HTERT RPE-1 (cell line): ENCODE results near the gene ZNF609.

Source experiments
- in situ Hi-C: fragments of 300-500 bp; cut with MboI; formaldehyde crosslinking; loops from 4 replicates; pipeline ENCODE4 v1.14.3; 2020; ENCODE audit warnings: low sequenced_read_pairs

Gene ZNF609

GRCh38 chr15:64460206-64460723, at the start of gene ZNF609:
ZNF609 (plus strand) TSS chr15:64460578; CDS start chr15:64499420, 38,842 bp downstream.
- in situ Hi-C loops = no loop called here

- in situ Hi-C loops = no loop called here
Observed at GRCh38 chr15:64412216-64412615, 48.2 kb upstream of the ZNF609 start.

GRCh38 chr15:64422697-64423096, 37.7 kb upstream of the ZNF609 start:
- in situ Hi-C loops = no loop called here

GRCh38 chr15:64423970-64424369, 36.4 kb upstream of the ZNF609 start:
- in situ Hi-C loops = no loop called here

GRCh38 chr15:64425221-64425620, 35.2 kb upstream of the ZNF609 start:
- in situ Hi-C loops = no loop called here

- in situ Hi-C loops = no loop called here
Observed at GRCh38 chr15:64426845-64427465, 33.4 kb upstream of the ZNF609 start.

- in situ Hi-C loops = no loop called here
Observed at GRCh38 chr15:64429448-64429847, 30.9 kb upstream of the ZNF609 start.

GRCh38 chr15:64430000-64430735, 30.2 kb upstream of the ZNF609 start:
- in situ Hi-C loops = no loop called here

- in situ Hi-C loops = no loop called here
Observed at GRCh38 chr15:64437982-64438381, 22.4 kb upstream of the ZNF609 start.

- in situ Hi-C loops = no loop called here
Observed at GRCh38 chr15:64438653-64439447, 21.5 kb upstream of the ZNF609 start.

GRCh38 chr15:64441852-64442251, 18.5 kb upstream of the ZNF609 start:
- in situ Hi-C loops = no loop called here

- in situ Hi-C loops = no loop called here
Observed at GRCh38 chr15:64443016-64443415, 17.4 kb upstream of the ZNF609 start.

- in situ Hi-C loops = no loop called here
Observed at GRCh38 chr15:64443747-64444621, 16.4 kb upstream of the ZNF609 start.

GRCh38 chr15:64444836-64445235, 15.5 kb upstream of the ZNF609 start:
- in situ Hi-C loops = no loop called here

GRCh38 chr15:64447536-64448315, 12.7 kb upstream of the ZNF609 start:
- in situ Hi-C loops = no loop called here

- in situ Hi-C loops = no loop called here
Observed at GRCh38 chr15:64452988-64453688, 7.2 kb upstream of the ZNF609 start.

GRCh38 chr15:64453689-64454037, 6.7 kb upstream of the ZNF609 start:
- in situ Hi-C loops = no loop called here

GRCh38 chr15:64454282-64454681, 6.1 kb upstream of the ZNF609 start:
- in situ Hi-C loops = no loop called here

- in situ Hi-C loops = no loop called here
Observed at GRCh38 chr15:64455961-64456371, 4.4 kb upstream of the ZNF609 start.
